Activated naive CD8-positive, alpha-beta T cell (primary cell): Measurements from ENCODE around the gene TNFRSF18.

Experiments used
- H3K27ac Mint-ChIP-seq: one replicate; pipeline ENCODE4 v1.8.0; 2021; ENCODE audit warnings: mixed read lengths
- H3K27me3 Mint-ChIP-seq: one replicate; pipeline ENCODE4 v1.8.0; 2021; ENCODE audit warnings: mixed read lengths
- H3K36me3 Mint-ChIP-seq: one replicate; pipeline ENCODE4 v1.8.0; 2021; ENCODE audit warnings: mixed read lengths
- H3K4me1 Mint-ChIP-seq: one replicate; pipeline ENCODE4 v1.8.0; 2021; ENCODE audit warnings: low read depth, mixed read lengths
- H3K4me3 Mint-ChIP-seq: one replicate; pipeline ENCODE4 v1.8.0; 2021; ENCODE audit warnings: mild to moderate bottlenecking, mixed read lengths
- H3K9me3 Mint-ChIP-seq: one replicate; pipeline ENCODE4 v1.8.0; 2021; ENCODE audit warnings: low read depth, mixed read lengths

Gene TNFRSF18

GRCh38 chr1:1235016-1235744, 28.8 kb upstream of the TNFRSF18 start:
- Mint-ChIP-seq H3K36me3 (peaks cover 6% of the 10 kb centered on the region), H3K4me1 (peaks cover 19% of the 10 kb centered on the region), H3K27me3 (no peaks in the 10 kb centered on the region), H3K27ac (no peak overlapping the region), H3K4me3 (peak overlapping the region; percentile 27), H3K9me3 (no peaks in the 10 kb centered on the region)

- Mint-ChIP-seq H3K4me3 (peak overlapping the region; percentile 90), H3K27ac (peak overlapping the region; percentile 72)
Measured at GRCh38 chr1:1234180-1234808, 27.9 kb upstream of the TNFRSF18 start.

GRCh38 chr1:1233567-1233892, 27.1 kb upstream of the TNFRSF18 start:
- Mint-ChIP-seq H3K9me3 (no peaks in the 10 kb centered on the region), H3K27me3 (no peaks in the 10 kb centered on the region), H3K27ac (peak overlapping the region; percentile 95), H3K4me1 (peaks cover 30% of the 10 kb centered on the region), H3K4me3 (peak overlapping the region; percentile 90), H3K36me3 (peaks cover 6% of the 10 kb centered on the region)

More at GRCh38 chr1:1234180-1234808, 27.9 kb upstream of the TNFRSF18 start:
- peaks cover 6% of the 10 kb centered on the region for H3K36me3 Mint-ChIP-seq
- H3K9me3 Mint-ChIP-seq, result no peaks in the 10 kb centered on the region
- H3K27me3 Mint-ChIP-seq, result no peaks in the 10 kb centered on the region
- peaks cover 28% of the 10 kb centered on the region for H3K4me1 Mint-ChIP-seq

DNA sequence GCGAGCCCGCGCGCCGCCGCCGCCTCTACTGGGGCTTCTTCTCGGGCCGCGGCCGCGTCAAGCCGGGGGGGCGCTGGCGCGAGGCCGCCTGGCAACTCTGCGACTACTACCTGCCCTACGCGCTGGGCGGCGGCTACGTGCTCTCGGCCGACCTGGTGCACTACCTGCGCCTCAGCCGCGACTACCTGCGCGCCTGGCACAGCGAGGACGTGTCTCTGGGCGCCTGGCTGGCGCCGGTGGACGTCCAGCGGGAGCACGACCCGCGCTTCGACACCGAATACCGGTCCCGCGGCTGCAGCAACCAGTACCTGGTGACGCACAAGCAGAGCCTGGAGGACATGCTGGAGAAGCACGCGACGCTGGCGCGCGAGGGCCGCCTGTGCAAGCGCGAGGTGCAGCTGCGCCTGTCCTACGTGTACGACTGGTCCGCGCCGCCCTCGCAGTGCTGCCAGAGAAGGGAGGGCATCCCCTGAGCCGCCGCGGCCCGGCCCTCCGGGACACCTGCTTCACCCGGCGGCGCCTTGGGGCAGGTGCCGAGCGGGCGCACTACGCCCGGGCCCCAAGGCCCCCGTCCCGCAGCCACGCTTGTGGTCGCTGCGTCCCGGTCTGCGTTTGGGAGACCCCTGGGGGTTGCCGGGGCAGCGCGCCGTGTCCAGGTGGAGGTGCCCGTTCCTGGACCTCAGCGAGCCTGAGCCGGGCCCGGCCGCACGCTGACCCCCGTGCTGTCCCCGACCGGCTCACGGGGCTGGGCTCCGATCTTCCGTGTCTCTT, 26.6 kb upstream of the TNFRSF18 start:
- Mint-ChIP-seq H3K27ac (peak overlapping the region; percentile 95), H3K4me1 (peaks cover 30% of the 10 kb centered on the region), H3K36me3 (peaks cover 6% of the 10 kb centered on the region), H3K4me3 (peak overlapping the region; percentile 90), H3K9me3 (no peaks in the 10 kb centered on the region), H3K27me3 (no peaks in the 10 kb centered on the region)

- Mint-ChIP-seq H3K36me3 (peaks cover 6% of the 10 kb centered on the region), H3K4me1 (peaks cover 30% of the 10 kb centered on the region), H3K4me3 (peak within 1 kb of the TSS; percentile 97), H3K9me3 (no peaks in the 10 kb centered on the region), H3K27me3 (no peaks in the 10 kb centered on the region), H3K27ac (peak within 1 kb of the TSS; percentile 89)
Measured at GRCh38 chr1:1232208-1232795, 25.9 kb upstream of the TNFRSF18 start, which contains the start of gene B3GALT6. B3GALT6 (plus strand) TSS chr1:1232237; CDS start chr1:1232279, 42 bp downstream.

- H3K36me3 Mint-ChIP-seq, result peaks cover 6% of the 10 kb centered on the region
- no peaks in the 10 kb centered on the region for H3K27me3 Mint-ChIP-seq
- peaks cover 30% of the 10 kb centered on the region for H3K4me1 Mint-ChIP-seq
- peak within 1 kb of the TSS; percentile 89 for H3K27ac Mint-ChIP-seq
- H3K4me3 Mint-ChIP-seq, result peak within 1 kb of the TSS; percentile 97
- H3K9me3 Mint-ChIP-seq, result no peaks in the 10 kb centered on the region
Measured at GRCh38 chr1:1231400-1232207, 25.2 kb upstream of the TNFRSF18 start, which contains the start of gene SDF4. SDF4 (minus strand) TSS chr1:1232001; CDS start chr1:1228772, 3,229 bp downstream.

DNA sequence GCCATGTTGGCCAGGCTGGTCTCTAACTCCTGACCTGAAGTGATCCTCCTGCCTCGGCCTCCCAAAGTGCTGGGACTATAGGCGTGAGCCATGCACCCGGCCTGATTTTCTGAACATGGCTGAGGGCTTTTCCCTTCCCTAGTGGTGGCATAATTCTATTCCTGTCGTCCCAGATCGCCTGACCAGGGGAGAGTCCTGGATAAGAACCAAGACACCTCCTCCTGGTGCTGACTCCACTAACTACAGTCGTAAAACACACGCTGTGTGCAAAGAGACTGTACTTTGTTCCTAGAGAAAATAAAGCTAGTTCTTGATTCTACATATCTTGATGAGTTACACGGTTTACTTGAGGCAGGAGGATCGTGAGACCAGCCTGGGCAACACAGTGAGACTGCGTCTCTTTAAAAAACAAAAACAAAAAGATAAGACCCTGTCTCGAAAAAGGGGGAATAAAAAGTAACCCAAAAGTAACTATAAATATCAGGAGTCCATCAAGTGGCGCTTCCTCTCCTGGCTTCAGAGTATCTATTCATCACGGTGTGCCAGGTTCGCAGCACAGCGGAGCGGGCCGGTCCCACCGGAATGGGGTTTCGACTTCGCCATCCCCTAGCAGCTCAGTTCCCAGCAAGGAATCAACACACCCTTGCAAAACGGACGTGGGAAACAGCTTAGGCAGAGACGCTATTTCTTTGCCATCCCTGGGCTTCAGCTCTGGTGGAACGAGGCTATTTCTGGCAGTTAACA, 24.4 kb upstream of the TNFRSF18 start:
- Mint-ChIP-seq H3K27me3 (no peaks in the 10 kb centered on the region), H3K4me3 (peak overlapping the region; percentile 97), H3K4me1 (peaks cover 32% of the 10 kb centered on the region), H3K36me3 (peaks cover 6% of the 10 kb centered on the region), H3K9me3 (no peaks in the 10 kb centered on the region), H3K27ac (peak overlapping the region; percentile 89)

GRCh38 chr1:1229770-1230169, 23.4 kb upstream of the TNFRSF18 start:
- Mint-ChIP-seq H3K4me3 (peak overlapping the region; percentile 97), H3K27ac (peak overlapping the region; percentile 66), H3K4me1 (peaks cover 35% of the 10 kb centered on the region), H3K9me3 (no peaks in the 10 kb centered on the region), H3K36me3 (peaks cover 6% of the 10 kb centered on the region), H3K27me3 (no peaks in the 10 kb centered on the region)

DNA sequence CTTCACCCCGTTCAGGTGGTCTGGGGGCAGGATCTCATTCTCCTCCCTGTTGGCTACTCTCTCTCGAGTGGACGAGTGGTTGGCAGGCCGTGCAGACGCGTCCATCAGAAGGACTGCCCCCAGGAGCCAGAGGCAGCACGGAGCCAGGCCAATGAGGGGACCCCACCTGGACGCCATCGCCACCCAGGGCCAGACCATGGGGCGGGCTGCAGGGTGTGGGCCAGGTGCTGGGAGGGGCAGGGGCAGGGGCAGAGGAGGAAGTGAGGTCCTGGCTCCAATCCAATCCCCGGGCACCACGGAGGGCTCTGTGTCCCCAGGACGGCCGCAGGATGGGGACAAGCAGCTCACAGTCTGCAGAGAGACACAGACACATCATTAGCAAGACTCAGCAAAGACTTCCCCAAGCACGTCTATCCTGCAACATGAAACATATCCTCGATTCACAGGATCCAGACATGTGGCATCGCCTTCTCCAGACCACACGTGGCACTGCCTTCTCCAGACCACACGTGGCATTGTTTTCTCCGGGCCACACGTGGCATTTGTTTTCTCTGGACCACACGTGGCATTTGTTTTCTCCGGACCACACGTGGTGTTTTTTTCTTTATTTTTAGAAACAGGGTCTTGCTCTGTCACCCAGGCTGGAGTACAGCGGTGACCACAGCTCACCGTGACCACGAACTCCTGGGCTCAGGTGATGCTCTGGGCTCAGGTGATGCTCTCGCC, 22.4 kb upstream of the TNFRSF18 start:
- H3K4me1 Mint-ChIP-seq, result peaks cover 27% of the 10 kb centered on the region
- H3K9me3 Mint-ChIP-seq, result no peaks in the 10 kb centered on the region
- peaks cover 6% of the 10 kb centered on the region for H3K36me3 Mint-ChIP-seq
- H3K27ac Mint-ChIP-seq, result no peak overlapping the region
- no peak overlapping the region for H3K4me3 Mint-ChIP-seq
- H3K27me3 Mint-ChIP-seq, result no peaks in the 10 kb centered on the region

- H3K9me3 Mint-ChIP-seq, result no peaks in the 10 kb centered on the region
- no peaks in the 10 kb centered on the region for H3K27me3 Mint-ChIP-seq
- no peak overlapping the region for H3K4me3 Mint-ChIP-seq
- H3K4me1 Mint-ChIP-seq, result peaks cover 23% of the 10 kb centered on the region
- no peak overlapping the region for H3K27ac Mint-ChIP-seq
- peaks cover 2% of the 10 kb centered on the region for H3K36me3 Mint-ChIP-seq
Measured at GRCh38 chr1:1228187-1228586, 21.8 kb upstream of the TNFRSF18 start.

DNA sequence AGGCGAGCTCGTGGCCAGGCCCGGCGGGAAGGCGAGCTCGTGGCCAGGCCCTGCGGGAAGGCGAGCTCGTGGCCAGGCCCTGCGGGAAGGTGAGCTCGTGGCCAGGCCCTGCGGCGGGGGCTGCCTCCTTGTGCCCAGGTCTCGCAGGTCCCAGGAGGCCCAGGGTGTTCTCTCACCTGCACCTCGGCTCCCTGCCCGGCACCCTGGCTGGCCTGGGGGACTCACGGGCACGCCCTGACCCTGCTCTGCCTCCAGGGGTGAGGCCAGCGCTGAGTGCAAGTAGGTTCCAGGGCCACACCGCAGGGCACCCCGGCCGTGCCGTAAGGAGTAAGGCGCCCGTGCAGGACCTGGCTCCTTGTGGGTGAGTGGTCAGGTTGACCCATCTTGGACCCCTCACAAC, 21.0 kb upstream of the TNFRSF18 start:
- Mint-ChIP-seq H3K9me3 (no peaks in the 10 kb centered on the region), H3K27me3 (no peaks in the 10 kb centered on the region), H3K4me1 (peaks cover 23% of the 10 kb centered on the region), H3K36me3 (peaks cover 6% of the 10 kb centered on the region), H3K27ac (no peak overlapping the region), H3K4me3 (no peak overlapping the region)

GRCh38 chr1:1226566-1227362, 20.4 kb upstream of the TNFRSF18 start:
- Mint-ChIP-seq H3K27ac (no peak overlapping the region), H3K4me3 (no peak overlapping the region), H3K4me1 (peaks cover 23% of the 10 kb centered on the region), H3K27me3 (no peaks in the 10 kb centered on the region), H3K9me3 (no peaks in the 10 kb centered on the region), H3K36me3 (peaks cover 6% of the 10 kb centered on the region)
